HepG2 (cell line): ENCODE measurements around the gene CAD. TPM values are rescaled to one million over a fixed set of nuclear protein-coding genes. Genes with fewer than 3 reads are reported as not detected.
A peak's percentile ranks its signal among the peaks of the same experiment; 100 is the strongest.

Source experiments
- CBFB ChIP-seq: sonication (generic); formaldehyde crosslinking; IDR thresholded peaks from 2 replicates; pipeline ENCODE4 v1.4.0; 2020; ENCODE audit warnings: missing genetic modification reagents
- EP300 ChIP-seq, 3 experiments: sonication (generic) in 1 of 3; formaldehyde crosslinking in 1 of 3; IDR thresholded peaks; 2 replicates each; pipeline versions ENCODE4 v1.5.1 to v1.6.1; 2011 to 2020; ENCODE audit warnings: low read depth in 2 of 3, low read length in 2 of 3, borderline replicate concordance in 1 of 3, improper control_type of control experiment in 1 of 3, mild to moderate bottlenecking in 1 of 3, missing genetic modification reagents in 1 of 3, moderate library complexity in 1 of 3
- ETV5 ChIP-seq: IDR thresholded peaks from 2 replicates; pipeline ENCODE4 v1.6.1; 2018; ENCODE audit warnings: missing biosample characterization, missing genetic modification reagents, inconsistent platforms, borderline replicate concordance
- FOXA1 ChIP-seq, 2 experiments: fragments of 450-650 bp in 1 of 2; sonication (generic) in 1 of 2; formaldehyde crosslinking in 1 of 2; IDR thresholded peaks; 2 replicates each; pipeline versions ENCODE4 v1.4.0 to v1.6.1; 2016 to 2020; ENCODE audit warnings: missing genetic modification reagents in 1 of 2
- HDAC6 ChIP-seq: fragments of 200-600 bp; sonication (generic); IDR thresholded peaks from 2 replicates; pipeline ENCODE4 v1.7.0; 2017; ENCODE audit warnings: mild to moderate bottlenecking, antibody characterized with exemption, low read length, low read depth
- HES4 ChIP-seq: sonication (generic); formaldehyde crosslinking; IDR thresholded peaks from 2 replicates; pipeline ENCODE4 v1.9.0; 2021; ENCODE audit warnings: mild to moderate bottlenecking, missing genetic modification reagents, borderline replicate concordance
- HMGA1 ChIP-seq: sonication (generic); formaldehyde crosslinking; conservative IDR thresholded peaks from 2 replicates; pipeline ENCODE4 v1.4.0; 2020; ENCODE audit warnings: missing genetic modification reagents
- IKZF4 ChIP-seq: sonication (generic); formaldehyde crosslinking; IDR thresholded peaks from 2 replicates; pipeline ENCODE4 v1.5.1; 2020; ENCODE audit warnings: borderline replicate concordance, mild to moderate bottlenecking, low read depth, missing genetic modification reagents; ENCODE audit errors: not compliant biosample characterization
- KDM2A ChIP-seq: sonication (generic); formaldehyde crosslinking; IDR thresholded peaks from 2 replicates; pipeline ENCODE4 v1.4.0; 2020; ENCODE audit warnings: low read depth, missing genetic modification reagents, borderline replicate concordance
- MED13 ChIP-seq: sonication (generic); formaldehyde crosslinking; IDR thresholded peaks from 2 replicates; pipeline ENCODE4 v1.5.0; 2020; ENCODE audit warnings: missing genetic modification reagents
- MTA3 ChIP-seq: sonication (generic); formaldehyde crosslinking; IDR thresholded peaks from 2 replicates; pipeline ENCODE4 v1.4.0; 2020; ENCODE audit warnings: missing genetic modification reagents
- NFKBIZ ChIP-seq: IDR thresholded peaks from 2 replicates; pipeline ENCODE4 v1.6.1; 2018; ENCODE audit warnings: missing genetic modification reagents, missing compliant biosample characterization
- NR3C1 ChIP-seq: sonication (generic); formaldehyde crosslinking; IDR thresholded peaks from 2 replicates; pipeline ENCODE4 v1.4.0; 2020; ENCODE audit warnings: missing genetic modification reagents
- ZFP36L1 ChIP-seq: sonication (generic); formaldehyde crosslinking; IDR thresholded peaks from 2 replicates; pipeline ENCODE4 v1.8.0; 2022; ENCODE audit warnings: mild to moderate bottlenecking, missing genetic modification reagents, moderate library complexity
- ZFP82 ChIP-seq: sonication (generic); formaldehyde crosslinking; IDR thresholded peaks from 2 replicates; pipeline ENCODE4 v1.5.1; 2020; ENCODE audit warnings: mild to moderate bottlenecking, missing genetic modification reagents, borderline replicate concordance
- ZNF724P ChIP-seq: sonication (generic); formaldehyde crosslinking; IDR thresholded peaks from 2 replicates; pipeline ENCODE4 v1.8.0; 2022; ENCODE audit warnings: missing genetic modification reagents, borderline replicate concordance
- polyA plus RNA-seq, 8 experiments: library from polyadenylated mRNA; depleted of rRNA in 3 of 8; stranded (reverse) in 7 of 8; unstranded in 1 of 8; fragments of >200 nt; fragmentation: Illumina TruSeq in 4 of 8; extraction: Trizol in 4 of 8; gene quantifications; 2 replicates each; pipeline versions ENCODE4 v1.2.1 to v1.2.3, GENCODE V29; 2011 to 2016; ENCODE audit warnings: low read depth in 4 of 8, missing spikeins in 1 of 8, mixed read lengths in 1 of 8; ENCODE audit not compliant: insufficient read depth in 1 of 8
- total RNA-seq, 5 experiments: library from RNA; depleted of rRNA; stranded (reverse); fragments of >200 nt; fragmentation: Illumina TruSeq; extraction: Trizol; gene quantifications; 2 replicates each; pipeline ENCODE4 v1.2.3, GENCODE V29; 2016; ENCODE audit warnings: low read depth in 1 of 5
- TF ChIP-seq, protein P1 (sequence below): sonication (generic); formaldehyde crosslinking; IDR thresholded peaks from 2 replicates; pipeline ENCODE4 v1.4.0; 2020; ENCODE audit warnings: missing genetic modification reagents
- TF ChIP-seq, protein P2 (sequence below): sonication (generic); formaldehyde crosslinking; IDR thresholded peaks from 2 replicates; pipeline ENCODE4 v1.5.1; 2020; ENCODE audit warnings: mild to moderate bottlenecking, missing genetic modification reagents
- TF ChIP-seq, protein P3 (sequence below): sonication (generic); formaldehyde crosslinking; conservative IDR thresholded peaks from 2 replicates; pipeline ENCODE4 v1.4.0; 2020; ENCODE audit warnings: mild to moderate bottlenecking, missing genetic modification reagents, moderate library complexity

CAD gene
- total and polyA plus RNA-seq, 2 of the 13 experiments (the other 11 are each of a cell fraction or from before 2014, with no cell fraction given) = 21.7 to 37.0 TPM

GRCh38 chr2:27177441-27178351 lies 39.5 kb upstream of the CAD start (continued):
- TF ChIP-seq, protein P1, sequence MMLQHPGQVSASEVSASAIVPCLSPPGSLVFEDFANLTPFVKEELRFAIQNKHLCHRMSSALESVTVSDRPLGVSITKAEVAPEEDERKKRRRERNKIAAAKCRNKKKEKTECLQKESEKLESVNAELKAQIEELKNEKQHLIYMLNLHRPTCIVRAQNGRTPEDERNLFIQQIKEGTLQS (CRISPR knock-in tag) = peak; percentile 76; the same call in 1 of the 2 replicates
- TF ChIP-seq HES4 (CRISPR knock-in tag) (peak; percentile 76; the same call in 1 of the 2 replicates), CBFB (peak; percentile 78; the same call in 1 of the 2 replicates), ZNF724P (CRISPR knock-in tag) (0 out of 2 replicates have a peak, but pooled peaks have one; percentile 40), MED13 (CRISPR knock-in tag) (peak; percentile 83), ETV5 (CRISPR knock-in tag) (peak; percentile 89; the same call in 1 of the 2 replicates), FOXA1 (IDR thresholded peaks at IDR 0.05) (no peak), FOXA1 (CRISPR knock-in tag; IDR thresholded peaks at IDR 0.05) (peak; percentile 74; the same call in 1 of the 2 replicates), HMGA1 (no peak), MTA3 (CRISPR knock-in tag) (no peak), IKZF4 (CRISPR knock-in tag) (no peak), NFKBIZ (0 out of 2 replicates have a peak, but pooled peaks have one; percentile 50), ZFP36L1 (peak; percentile 81; the same call in 1 of the 2 replicates), HDAC6 (no peak), KDM2A (CRISPR knock-in tag) (0 out of 2 replicates have a peak, but pooled peaks have one; percentile 51), EP300 (IDR thresholded peaks at IDR 0.05; ENCODE audit: low read depth in 2 of 2, low read length in 2 of 2) (peak; percentile 71 to 98), EP300 (CRISPR knock-in tag; IDR thresholded peaks at IDR 0.05; ENCODE audit: borderline replicate concordance) (peak; percentile 97), ZFP82 (CRISPR knock-in tag) (0 out of 2 replicates have a peak, but pooled peaks have one; percentile 10), NR3C1 (CRISPR knock-in tag) (no peak)
- TF ChIP-seq, protein P2, sequence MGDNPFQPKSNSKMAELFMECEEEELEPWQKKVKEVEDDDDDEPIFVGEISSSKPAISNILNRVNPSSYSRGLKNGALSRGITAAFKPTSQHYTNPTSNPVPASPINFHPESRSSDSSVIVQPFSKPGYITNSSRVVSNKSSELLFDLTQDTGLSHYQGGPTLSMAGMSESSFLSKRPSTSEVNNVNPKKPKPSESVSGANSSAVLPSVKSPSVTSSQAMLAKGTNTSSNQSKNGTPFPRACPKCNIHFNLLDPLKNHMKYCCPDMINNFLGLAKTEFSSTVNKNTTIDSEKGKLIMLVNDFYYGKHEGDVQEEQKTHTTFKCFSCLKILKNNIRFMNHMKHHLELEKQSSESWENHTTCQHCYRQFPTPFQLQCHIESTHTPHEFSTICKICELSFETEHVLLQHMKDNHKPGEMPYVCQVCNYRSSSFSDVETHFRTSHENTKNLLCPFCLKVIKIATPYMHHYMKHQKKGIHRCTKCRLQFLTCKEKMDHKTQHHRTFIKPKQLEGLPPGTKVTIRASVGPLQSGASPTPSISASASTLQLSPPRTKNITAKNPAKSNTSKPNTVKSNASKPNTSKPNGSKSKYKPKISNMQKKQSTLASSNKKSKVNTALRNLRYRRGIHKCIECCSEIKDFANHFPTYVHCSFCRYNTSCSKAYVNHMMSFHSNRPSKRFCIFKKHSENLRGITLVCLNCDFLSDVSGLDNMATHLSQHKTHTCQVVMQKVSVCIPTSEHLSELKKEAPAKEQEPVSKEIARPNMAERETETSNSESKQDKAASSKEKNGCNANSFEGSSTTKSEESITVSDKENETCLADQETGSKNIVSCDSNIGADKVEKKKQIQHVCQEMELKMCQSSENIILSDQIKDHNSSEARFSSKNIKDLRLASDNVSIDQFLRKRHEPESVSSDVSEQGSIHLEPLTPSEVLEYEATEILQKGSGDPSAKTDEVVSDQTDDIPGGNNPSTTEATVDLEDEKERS (CRISPR knock-in tag) = peak; percentile 93; the same call in 1 of the 2 replicates
- TF ChIP-seq, protein P3, sequence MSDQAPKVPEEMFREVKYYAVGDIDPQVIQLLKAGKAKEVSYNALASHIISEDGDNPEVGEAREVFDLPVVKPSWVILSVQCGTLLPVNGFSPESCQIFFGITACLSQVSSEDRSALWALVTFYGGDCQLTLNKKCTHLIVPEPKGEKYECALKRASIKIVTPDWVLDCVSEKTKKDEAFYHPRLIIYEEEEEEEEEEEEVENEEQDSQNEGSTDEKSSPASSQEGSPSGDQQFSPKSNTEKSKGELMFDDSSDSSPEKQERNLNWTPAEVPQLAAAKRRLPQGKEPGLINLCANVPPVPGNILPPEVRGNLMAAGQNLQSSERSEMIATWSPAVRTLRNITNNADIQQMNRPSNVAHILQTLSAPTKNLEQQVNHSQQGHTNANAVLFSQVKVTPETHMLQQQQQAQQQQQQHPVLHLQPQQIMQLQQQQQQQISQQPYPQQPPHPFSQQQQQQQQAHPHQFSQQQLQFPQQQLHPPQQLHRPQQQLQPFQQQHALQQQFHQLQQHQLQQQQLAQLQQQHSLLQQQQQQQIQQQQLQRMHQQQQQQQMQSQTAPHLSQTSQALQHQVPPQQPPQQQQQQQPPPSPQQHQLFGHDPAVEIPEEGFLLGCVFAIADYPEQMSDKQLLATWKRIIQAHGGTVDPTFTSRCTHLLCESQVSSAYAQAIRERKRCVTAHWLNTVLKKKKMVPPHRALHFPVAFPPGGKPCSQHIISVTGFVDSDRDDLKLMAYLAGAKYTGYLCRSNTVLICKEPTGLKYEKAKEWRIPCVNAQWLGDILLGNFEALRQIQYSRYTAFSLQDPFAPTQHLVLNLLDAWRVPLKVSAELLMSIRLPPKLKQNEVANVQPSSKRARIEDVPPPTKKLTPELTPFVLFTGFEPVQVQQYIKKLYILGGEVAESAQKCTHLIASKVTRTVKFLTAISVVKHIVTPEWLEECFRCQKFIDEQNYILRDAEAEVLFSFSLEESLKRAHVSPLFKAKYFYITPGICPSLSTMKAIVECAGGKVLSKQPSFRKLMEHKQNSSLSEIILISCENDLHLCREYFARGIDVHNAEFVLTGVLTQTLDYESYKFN (CRISPR knock-in tag) = peak; percentile 99
